Measurements from ENCODE around the gene ZC3H12D.

DNA sequence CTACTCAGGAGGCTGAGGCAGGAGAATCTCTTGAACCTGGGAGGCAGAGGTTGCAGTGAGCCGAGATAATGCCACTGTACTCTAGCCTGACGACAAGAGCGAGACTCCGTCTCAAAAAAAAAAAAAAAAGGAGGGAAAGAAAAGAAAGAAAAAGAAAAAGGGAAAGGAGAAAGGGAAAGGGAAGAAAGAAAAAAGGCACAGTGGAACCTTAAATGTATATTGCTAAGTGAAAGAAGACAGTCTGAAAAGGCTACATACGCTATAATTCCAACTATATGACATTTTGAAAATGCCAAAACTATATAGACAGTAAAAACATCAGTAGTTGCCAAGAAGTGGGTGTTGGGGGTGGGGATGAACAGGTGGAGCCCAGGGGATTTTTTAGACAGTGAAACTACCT is 44.8 kb upstream of the ZC3H12D start:
- no peak for TF ChIP-seq POLR2A (IDR thresholded peaks at IDR 0.05; ENCODE audit: control extremely low read depth in 1 of 2, low read depth in 2 of 2, low read length in 2 of 2)
- TF ChIP-seq EZH2 (IDR thresholded peaks at IDR 0.05; ENCODE audit: low read depth, low read length, severe bottlenecking) = no peak
- TF ChIP-seq CEBPB (IDR thresholded peaks at IDR 0.05; ENCODE audit: low read depth, low read length) = no peak
- TF ChIP-seq BRCA1 (IDR thresholded peaks at IDR 0.05; ENCODE audit: low read depth, low read length) = no peak
- TF ChIP-seq, protein P1, sequence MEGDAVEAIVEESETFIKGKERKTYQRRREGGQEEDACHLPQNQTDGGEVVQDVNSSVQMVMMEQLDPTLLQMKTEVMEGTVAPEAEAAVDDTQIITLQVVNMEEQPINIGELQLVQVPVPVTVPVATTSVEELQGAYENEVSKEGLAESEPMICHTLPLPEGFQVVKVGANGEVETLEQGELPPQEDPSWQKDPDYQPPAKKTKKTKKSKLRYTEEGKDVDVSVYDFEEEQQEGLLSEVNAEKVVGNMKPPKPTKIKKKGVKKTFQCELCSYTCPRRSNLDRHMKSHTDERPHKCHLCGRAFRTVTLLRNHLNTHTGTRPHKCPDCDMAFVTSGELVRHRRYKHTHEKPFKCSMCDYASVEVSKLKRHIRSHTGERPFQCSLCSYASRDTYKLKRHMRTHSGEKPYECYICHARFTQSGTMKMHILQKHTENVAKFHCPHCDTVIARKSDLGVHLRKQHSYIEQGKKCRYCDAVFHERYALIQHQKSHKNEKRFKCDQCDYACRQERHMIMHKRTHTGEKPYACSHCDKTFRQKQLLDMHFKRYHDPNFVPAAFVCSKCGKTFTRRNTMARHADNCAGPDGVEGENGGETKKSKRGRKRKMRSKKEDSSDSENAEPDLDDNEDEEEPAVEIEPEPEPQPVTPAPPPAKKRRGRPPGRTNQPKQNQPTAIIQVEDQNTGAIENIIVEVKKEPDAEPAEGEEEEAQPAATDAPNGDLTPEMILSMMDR (IDR thresholded peaks at IDR 0.05; ENCODE audit: control extremely low read depth in 1 of 3, insufficient read depth in 1 of 3, low read depth in 1 of 3, low read length in 3 of 3) = no peak
- TF ChIP-seq SP1 (IDR thresholded peaks at IDR 0.05; ENCODE audit: low read depth, low read length) = no peak
- TF ChIP-seq GABPA (IDR thresholded peaks at IDR 0.05; ENCODE audit: borderline replicate concordance, insufficient read depth, low read length) = no peak
- TF ChIP-seq TAF1 (IDR thresholded peaks at IDR 0.05; ENCODE audit: low read depth, low read length) = no peak
- no peak for TF ChIP-seq BCL11A (IDR thresholded peaks at IDR 0.05; ENCODE audit: low read depth in 2 of 2, low read length in 2 of 2)
